Activated T-cell treated with anti-CD3 and anti-CD28 coated beads, Interleukin-2, amount 50 U/mL, for 24 hours (primary cell): ENCODE data around the gene CIB1.

Experiments
- DNase-seq: peaks from one replicate; pipeline ENCODE4 v3.0.0-alpha.2; 2020
- H3K27ac Mint-ChIP-seq: 2 replicates; pipeline ENCODE4 v1.8.0; 2020; ENCODE audit warnings: mild to moderate bottlenecking, mixed read lengths
- H3K27me3 Mint-ChIP-seq: 2 replicates; pipeline ENCODE4 v1.8.0; 2020; ENCODE audit warnings: mixed read lengths
- H3K36me3 Mint-ChIP-seq: 2 replicates; pipeline ENCODE4 v1.8.0; 2020; ENCODE audit warnings: low read depth, mixed read lengths
- H3K4me1 Mint-ChIP-seq: 2 replicates; pipeline ENCODE4 v1.8.0; 2020; ENCODE audit warnings: low read depth, mixed read lengths
- H3K4me3 Mint-ChIP-seq: 2 replicates; pipeline ENCODE4 v1.8.0; 2020; ENCODE audit warnings: mild to moderate bottlenecking, moderate library complexity, mixed read lengths
- H3K9me3 Mint-ChIP-seq: 2 replicates; pipeline ENCODE4 v1.8.0; 2020; ENCODE audit warnings: mixed read lengths

The CIB1 gene

GRCh38 chr15:90259524-90259923 is 25.8 kb upstream of the CIB1 start:
- Mint-ChIP-seq H3K9me3 (no peaks in the 10 kb centered on the region), H3K4me3 (no peak overlapping the region), H3K27me3 (no peaks in the 10 kb centered on the region)

GRCh38 chr15:90257776-90258175 is 24.0 kb upstream of the CIB1 start:
- Mint-ChIP-seq H3K4me1 (peaks cover 6% of the 10 kb centered on the region), H3K27ac (no peak overlapping the region), H3K9me3 (no peaks in the 10 kb centered on the region), H3K36me3 (no peaks in the 10 kb centered on the region), H3K27me3 (no peaks in the 10 kb centered on the region), H3K4me3 (no peak overlapping the region)
- DNase-seq, result no peak

More at GRCh38 chr15:90259524-90259923, 25.8 kb upstream of the CIB1 start:
- no peak for DNase-seq
- Mint-ChIP-seq H3K27ac (no peak overlapping the region), H3K4me1 (peaks cover 16% of the 10 kb centered on the region), H3K36me3 (no peaks in the 10 kb centered on the region)

- H3K27me3 Mint-ChIP-seq, result peaks cover 3% of the 10 kb centered on the region
- peak within 1 kb of the TSS; percentile 26 for H3K27ac Mint-ChIP-seq
- no peaks in the 10 kb centered on the region for H3K36me3 Mint-ChIP-seq
Observed at GRCh38 chr15:90249203-90249863, 15.6 kb upstream of the CIB1 start, which contains the start of gene TTLL13. TSS of gene TTLL13 (plus strand) at chr15:90249556. CDS start at chr15:90250631, 1,075 bp downstream.

DNA sequence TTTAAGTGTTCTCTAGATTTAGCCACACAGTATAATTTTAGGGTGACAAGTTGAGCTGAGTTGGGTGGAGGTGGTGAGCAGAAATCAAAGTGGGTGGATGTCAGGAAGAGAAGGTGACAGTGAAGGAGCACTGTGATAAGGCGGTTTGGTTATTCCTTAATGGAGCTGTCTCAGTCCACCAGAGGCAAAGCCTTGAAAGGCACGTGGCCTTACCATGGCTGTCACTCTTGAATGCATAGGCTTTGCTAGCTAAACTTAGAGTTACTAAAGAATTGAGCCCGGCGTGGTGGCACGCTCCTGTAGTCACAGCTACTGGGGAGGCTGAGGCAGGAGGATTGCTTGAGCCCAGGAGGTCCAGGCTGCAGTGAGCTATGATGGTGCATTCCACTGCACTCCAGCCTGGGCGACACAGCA is 15.1 kb upstream of the CIB1 start:
- Mint-ChIP-seq H3K36me3 (no peaks in the 10 kb centered on the region), H3K4me1 (peaks cover 17% of the 10 kb centered on the region), H3K4me3 (peak overlapping the region; percentile 65), H3K27me3 (peaks cover 3% of the 10 kb centered on the region), H3K9me3 (no peaks in the 10 kb centered on the region), H3K27ac (peak overlapping the region; percentile 26)
- no peak for DNase-seq

More at GRCh38 chr15:90249203-90249863, 15.6 kb upstream of the CIB1 start, which contains the start of gene TTLL13:
- H3K9me3 Mint-ChIP-seq, result no peaks in the 10 kb centered on the region
- peaks cover 17% of the 10 kb centered on the region for H3K4me1 Mint-ChIP-seq
- peak; percentile 80 for DNase-seq
- peak within 1 kb of the TSS; percentile 65 for H3K4me3 Mint-ChIP-seq

- Mint-ChIP-seq H3K36me3 (peaks cover 21% of the 10 kb centered on the region), H3K4me3 (no peak overlapping the region), H3K9me3 (no peaks in the 10 kb centered on the region), H3K27ac (no peak overlapping the region), H3K27me3 (no peaks in the 10 kb centered on the region), H3K4me1 (peaks cover 10% of the 10 kb centered on the region)
- DNase-seq, result no peak
Observed at GRCh38 chr15:90243943-90244639, 10.3 kb upstream of the CIB1 start.

DNA sequence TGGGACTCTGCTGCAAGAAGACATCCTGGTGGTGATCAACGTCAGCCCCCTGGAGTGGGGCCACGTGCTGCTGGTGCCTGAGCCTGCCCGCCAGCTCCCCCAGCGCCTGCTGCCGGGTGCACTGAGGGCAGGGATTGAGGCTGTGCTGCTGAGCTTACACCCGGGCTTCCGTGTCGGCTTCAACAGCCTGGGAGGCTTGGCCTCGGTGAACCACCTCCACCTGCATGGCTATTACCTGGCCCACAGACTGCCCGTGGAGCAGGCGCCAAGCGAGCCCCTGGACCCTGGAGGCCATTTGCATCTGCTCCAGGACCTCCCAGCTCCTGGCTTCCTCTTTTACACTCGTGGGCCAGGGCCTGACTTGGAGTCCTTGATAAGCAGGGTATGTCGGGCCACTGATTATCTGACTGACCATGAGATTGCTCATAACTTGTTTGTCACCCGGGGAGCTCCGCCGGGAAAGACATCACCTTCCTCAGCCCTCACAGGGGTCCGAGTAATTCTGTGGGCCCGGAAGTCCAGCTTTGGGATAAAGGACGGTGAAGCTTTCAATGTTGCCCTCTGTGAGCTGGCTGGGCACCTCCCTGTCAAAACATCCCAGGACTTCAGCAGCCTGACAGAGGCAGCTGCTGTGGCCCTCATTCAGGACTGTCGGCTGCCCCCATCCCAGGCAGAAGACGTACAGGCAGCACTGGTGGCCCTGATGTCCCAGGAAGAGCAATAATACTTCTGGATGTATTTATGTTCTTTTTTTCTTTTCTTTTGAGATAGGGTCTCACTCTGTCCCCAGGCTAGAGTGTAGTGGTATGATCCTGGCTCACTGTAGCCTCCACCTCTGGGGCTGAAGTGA is 7.8 kb upstream of the CIB1 start:
- Mint-ChIP-seq H3K4me1 (peaks cover 14% of the 10 kb centered on the region), H3K9me3 (no peaks in the 10 kb centered on the region), H3K27ac (peak overlapping the region; percentile 44), H3K4me3 (no peak overlapping the region), H3K27me3 (no peaks in the 10 kb centered on the region), H3K36me3 (peaks cover 38% of the 10 kb centered on the region)
- DNase-seq, result no peak

GRCh38 chr15:90240856-90241255 is 7.1 kb upstream of the CIB1 start:
- peaks cover 45% of the 10 kb centered on the region for H3K36me3 Mint-ChIP-seq
- no peak overlapping the region for H3K4me3 Mint-ChIP-seq
- H3K4me1 Mint-ChIP-seq, result peaks cover 16% of the 10 kb centered on the region
- no peaks in the 10 kb centered on the region for H3K27me3 Mint-ChIP-seq
- no peak overlapping the region for H3K27ac Mint-ChIP-seq
- no peak for DNase-seq
- H3K9me3 Mint-ChIP-seq, result no peaks in the 10 kb centered on the region

DNA sequence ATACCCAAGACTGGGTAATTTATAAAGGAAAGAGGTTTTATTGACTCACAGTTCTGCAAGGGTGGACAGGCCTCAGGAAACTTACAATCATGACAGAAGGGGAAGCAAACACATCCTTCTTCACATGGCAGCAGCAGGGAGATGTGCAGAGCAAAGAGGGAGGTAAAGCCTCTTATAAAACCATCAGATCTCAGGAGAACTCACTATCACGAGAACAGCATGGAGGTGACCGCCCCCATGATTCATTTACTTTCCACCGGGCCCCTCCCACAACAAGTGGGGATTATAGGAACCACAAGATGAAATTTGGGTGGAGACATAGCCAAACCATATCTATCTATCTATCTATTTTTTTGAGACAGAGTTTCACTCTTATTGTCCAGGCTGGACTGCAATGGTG is 5.6 kb upstream of the CIB1 start:
- Mint-ChIP-seq H3K36me3 (peaks cover 51% of the 10 kb centered on the region), H3K27ac (peak overlapping the region; percentile 9), H3K4me3 (no peak overlapping the region), H3K27me3 (no peaks in the 10 kb centered on the region), H3K9me3 (no peaks in the 10 kb centered on the region), H3K4me1 (peaks cover 25% of the 10 kb centered on the region)
- no peak for DNase-seq

- Mint-ChIP-seq H3K36me3 (peaks cover 75% of the 10 kb centered on the region), H3K4me3 (peak within 1 kb of the TSS; percentile 94), H3K9me3 (no peaks in the 10 kb centered on the region), H3K4me1 (peaks cover 57% of the 10 kb centered on the region), H3K27me3 (no peaks in the 10 kb centered on the region), H3K27ac (peak within 1 kb of the TSS; percentile 97)
- no peak for DNase-seq
Observed at GRCh38 chr15:90234096-90234988, 601 bp upstream of the CIB1 start, which contains the start of gene GDPGP1. TSS of gene GDPGP1 (plus strand) at chr15:90234209. CDS start at chr15:90240909, 6,700 bp downstream.

- peak overlapping the region; percentile 94 for H3K4me3 Mint-ChIP-seq
Observed at GRCh38 chr15:90232941-90233386, 777 bp downstream of the CIB1 start.

DNA sequence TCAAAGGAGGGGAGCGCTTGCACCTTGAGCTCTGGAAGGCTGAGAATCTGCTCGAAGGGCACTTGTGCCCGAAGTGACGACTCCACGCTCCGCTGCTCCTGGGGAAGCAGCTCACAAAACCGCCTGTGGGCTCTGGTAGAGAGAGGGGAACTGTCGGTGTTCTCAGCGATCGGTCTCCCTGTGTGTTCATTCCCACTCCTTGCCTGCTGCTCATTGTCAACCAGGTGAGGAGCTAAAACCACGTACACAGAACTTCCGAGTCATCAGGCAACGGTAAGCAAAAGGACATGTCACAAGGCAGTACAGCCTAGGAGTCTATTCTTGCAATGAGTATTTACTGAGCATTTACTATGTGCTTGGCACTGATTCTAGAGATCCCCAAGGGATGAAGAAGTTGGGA is 1.5 kb downstream of the CIB1 start:
- Mint-ChIP-seq H3K4me3 (peak overlapping the region; percentile 94), H3K4me1 (peaks cover 50% of the 10 kb centered on the region), H3K9me3 (no peaks in the 10 kb centered on the region), H3K27me3 (no peaks in the 10 kb centered on the region), H3K27ac (peak overlapping the region; percentile 97), H3K36me3 (peaks cover 72% of the 10 kb centered on the region)
- DNase-seq, result no peak

More at GRCh38 chr15:90232941-90233386, 777 bp downstream of the CIB1 start:
- no peaks in the 10 kb centered on the region for H3K9me3 Mint-ChIP-seq
- H3K4me1 Mint-ChIP-seq, result peaks cover 50% of the 10 kb centered on the region
- peaks cover 75% of the 10 kb centered on the region for H3K36me3 Mint-ChIP-seq
- H3K27me3 Mint-ChIP-seq, result no peaks in the 10 kb centered on the region
- H3K27ac Mint-ChIP-seq, result peak overlapping the region; percentile 97
- no peak for DNase-seq

DNA sequence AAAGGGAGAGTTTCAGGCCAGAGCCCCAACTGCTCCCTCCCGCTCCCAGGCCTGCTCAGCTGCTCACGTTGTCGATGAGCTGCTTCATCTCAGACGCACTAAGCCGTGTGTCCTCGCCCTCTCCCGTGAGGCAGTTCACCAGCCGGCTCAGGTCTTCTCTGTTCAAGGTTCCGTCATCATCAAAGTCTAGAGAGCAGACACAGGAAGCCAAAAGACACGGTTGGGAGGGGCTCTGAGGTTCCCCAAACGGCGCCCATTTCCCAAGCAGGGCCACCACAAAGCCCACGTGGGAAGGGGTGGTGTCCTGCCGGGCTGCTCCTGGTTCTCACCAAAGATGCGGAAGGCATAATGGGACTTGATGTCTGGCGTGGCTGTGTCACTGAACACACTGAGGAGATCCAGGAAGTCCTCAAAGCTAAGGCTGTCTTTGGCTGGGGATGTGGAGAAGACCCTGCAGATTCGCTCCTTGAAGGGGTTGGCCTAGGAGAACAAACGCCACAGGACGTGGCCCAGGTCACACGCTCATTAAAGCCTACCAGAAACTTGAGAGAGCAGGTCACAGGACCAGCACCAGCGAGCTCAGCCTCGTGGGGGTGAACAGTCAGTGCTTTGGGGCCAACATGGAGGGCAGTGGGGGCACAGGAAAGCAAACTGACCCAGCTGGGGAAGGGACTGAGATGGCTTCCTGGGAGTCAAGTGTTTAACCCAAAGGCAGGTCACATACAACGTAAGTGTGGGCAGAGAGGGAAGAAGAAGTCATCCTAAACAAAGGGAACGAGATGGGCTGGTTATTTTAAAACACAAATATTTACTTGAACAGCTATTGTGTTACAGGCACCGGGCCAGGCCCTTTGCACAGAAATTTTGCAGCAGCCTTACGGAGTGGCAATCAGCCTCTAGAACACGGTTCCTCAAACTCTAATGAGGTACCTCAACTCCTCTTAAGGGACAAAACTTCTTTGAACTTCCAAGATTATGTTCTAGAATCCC is 2.4 kb downstream of the CIB1 start:
- Mint-ChIP-seq H3K27ac (peak overlapping the region; percentile 97), H3K36me3 (peaks cover 72% of the 10 kb centered on the region), H3K4me1 (peaks cover 50% of the 10 kb centered on the region), H3K9me3 (no peaks in the 10 kb centered on the region), H3K4me3 (peak overlapping the region; percentile 94), H3K27me3 (no peaks in the 10 kb centered on the region)
- DNase-seq, result peak; percentile 72

DNA sequence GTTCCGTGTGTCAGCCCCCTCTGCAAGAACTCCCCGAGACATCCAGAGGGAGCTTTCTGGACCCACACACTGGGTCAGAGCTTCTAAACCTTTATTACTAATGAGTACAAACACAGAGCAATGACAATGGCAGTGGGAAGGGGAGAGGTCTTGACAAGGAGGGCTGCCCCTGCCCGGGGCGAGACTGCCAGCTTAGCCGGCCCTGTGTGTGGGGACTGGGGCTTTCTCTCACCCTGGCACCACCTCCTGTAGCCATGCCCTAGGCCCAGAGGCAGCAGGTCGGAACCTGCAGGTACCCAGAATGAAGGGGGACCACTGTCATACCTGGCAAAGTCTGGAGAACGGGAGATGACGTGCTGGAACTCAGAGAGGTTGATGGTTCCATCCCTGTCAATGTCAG is 3.1 kb downstream of the CIB1 start:
- Mint-ChIP-seq H3K27ac (peak overlapping the region; percentile 97), H3K4me3 (peak overlapping the region; percentile 94), H3K4me1 (peaks cover 48% of the 10 kb centered on the region), H3K9me3 (no peaks in the 10 kb centered on the region), H3K27me3 (no peaks in the 10 kb centered on the region), H3K36me3 (peaks cover 69% of the 10 kb centered on the region)
- DNase-seq, result no peak
